ENCODE results near the gene POFUT2. TPM values are rescaled to one million over a fixed set of nuclear protein-coding genes. Genes with fewer than 3 reads are reported as not detected.

Gene POFUT2
- polyA plus RNA-seq, 1 experiment, result 38.5 TPM

DNA sequence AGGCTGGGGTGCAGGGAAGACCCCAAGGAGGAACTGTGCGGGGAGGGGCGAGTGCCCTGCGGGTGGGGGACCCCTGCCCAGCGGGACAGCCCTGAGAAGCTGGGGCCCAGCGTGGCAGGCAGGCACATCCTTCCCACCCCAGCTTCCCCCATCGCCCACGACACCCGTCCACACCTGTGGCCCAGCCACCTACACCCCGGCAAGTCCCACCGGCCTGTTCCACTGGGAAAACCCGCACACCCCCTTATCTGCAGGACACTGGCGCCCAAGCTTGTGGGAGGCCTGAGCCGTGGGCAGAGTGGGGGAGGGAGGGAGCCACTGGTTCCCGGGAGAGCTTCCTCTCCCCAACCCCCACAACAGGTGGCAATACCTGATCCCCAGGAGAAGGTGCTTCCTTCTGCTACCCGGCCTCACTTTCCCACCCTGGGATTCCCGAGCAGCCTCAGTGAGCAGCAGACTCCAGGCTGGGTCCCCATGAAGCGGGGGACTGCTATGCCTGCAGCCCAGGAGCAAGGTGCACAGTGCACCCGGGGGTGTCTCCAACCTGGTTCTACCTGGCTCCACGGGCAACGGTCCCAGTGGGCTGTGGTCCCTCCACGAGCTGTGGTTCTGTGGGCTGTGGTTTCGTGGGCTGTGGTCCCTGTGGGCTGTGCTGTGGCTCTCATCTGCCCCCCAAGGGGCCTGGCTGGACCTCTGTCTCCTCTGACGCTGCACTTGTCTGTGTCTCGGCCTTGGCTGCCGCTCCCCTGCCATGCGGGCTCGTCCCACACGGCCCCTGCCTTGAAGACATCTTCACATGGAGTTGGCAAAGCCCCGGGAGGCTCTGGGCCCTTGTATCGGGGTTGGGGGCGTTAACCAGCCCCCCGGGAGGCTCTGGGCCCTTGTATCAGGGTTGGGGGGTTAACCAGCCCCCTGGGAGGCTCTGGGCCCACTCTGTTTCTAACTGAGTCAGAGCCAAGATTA lies 37.8 kb upstream of the POFUT2 start:
- no peaks in the 10 kb centered on the region for H3K36me3 ChIP-seq (ENCODE audit: control insufficient read depth, insufficient read depth, low read length)
- H3K27me3 ChIP-seq (ENCODE audit: control insufficient read depth, insufficient read depth, low read length), result no peaks in the 10 kb centered on the region
- CTCF ChIA-PET, result interaction anchor here (1.1 to 1.4 kb wide), 2 partner anchors 9 to 17 kb away, joined by 6 read pairs; no protein-coding TSS in a partner anchor
- TF ChIP-seq, protein P1, sequence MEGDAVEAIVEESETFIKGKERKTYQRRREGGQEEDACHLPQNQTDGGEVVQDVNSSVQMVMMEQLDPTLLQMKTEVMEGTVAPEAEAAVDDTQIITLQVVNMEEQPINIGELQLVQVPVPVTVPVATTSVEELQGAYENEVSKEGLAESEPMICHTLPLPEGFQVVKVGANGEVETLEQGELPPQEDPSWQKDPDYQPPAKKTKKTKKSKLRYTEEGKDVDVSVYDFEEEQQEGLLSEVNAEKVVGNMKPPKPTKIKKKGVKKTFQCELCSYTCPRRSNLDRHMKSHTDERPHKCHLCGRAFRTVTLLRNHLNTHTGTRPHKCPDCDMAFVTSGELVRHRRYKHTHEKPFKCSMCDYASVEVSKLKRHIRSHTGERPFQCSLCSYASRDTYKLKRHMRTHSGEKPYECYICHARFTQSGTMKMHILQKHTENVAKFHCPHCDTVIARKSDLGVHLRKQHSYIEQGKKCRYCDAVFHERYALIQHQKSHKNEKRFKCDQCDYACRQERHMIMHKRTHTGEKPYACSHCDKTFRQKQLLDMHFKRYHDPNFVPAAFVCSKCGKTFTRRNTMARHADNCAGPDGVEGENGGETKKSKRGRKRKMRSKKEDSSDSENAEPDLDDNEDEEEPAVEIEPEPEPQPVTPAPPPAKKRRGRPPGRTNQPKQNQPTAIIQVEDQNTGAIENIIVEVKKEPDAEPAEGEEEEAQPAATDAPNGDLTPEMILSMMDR (IDR thresholded peaks at IDR 0.05; ENCODE audit: insufficient read depth, low read depth, low read length), result no peak
- H3K4me3 ChIP-seq (ENCODE audit: low read depth, low read length), result no peak overlapping the region
- POLR2A ChIA-PET, result no interaction called here
- DNase-seq (ENCODE audit: low read depth), result no peak

DNA sequence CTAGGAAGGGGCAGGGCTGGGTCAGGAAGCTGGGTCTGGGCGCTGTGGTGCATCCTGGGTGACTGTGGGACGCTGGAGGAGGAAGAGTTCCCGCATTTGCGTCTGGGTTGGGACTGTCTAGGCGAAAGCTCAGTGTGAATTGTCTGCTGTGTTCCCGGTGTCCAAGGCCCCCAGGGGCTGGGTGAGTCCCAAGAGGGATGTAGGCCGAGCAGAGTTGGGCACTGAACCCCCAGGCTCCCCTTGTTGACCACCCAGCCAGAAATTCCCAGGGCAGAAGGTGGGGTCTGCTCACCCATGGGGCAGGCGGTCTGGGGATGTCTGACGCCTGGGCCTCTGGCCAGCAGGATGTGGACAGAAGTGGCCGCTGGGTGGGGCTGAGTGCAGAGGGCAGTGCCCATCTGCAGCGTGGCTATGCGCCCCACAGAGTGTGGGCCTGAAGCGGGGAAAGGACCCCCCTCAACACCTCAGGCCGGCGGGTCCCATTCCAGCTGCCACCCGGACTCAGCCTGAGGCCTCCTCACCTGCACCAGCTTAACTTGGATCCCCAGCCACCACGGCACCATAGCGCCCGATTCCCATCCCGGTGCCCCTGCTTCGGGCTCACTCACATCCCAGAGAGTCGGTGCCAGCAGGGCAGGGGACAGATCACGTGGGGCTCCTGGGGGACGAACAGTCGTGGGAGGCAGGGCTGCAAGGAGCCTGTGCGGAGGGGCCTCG lies 37.0 kb upstream of the POFUT2 start:
- ChIA-PET POLR2A (no interaction called here), CTCF (interaction anchor here (5.7 kb wide), 1 partner anchor 16 kb away, joined by 29 read pairs; no protein-coding TSS in a partner anchor)
- Histone ChIP-seq H3K4me3 (ENCODE audit: low read depth, low read length) (no peak overlapping the region), H3K27me3 (ENCODE audit: control insufficient read depth, insufficient read depth, low read length) (no peaks in the 10 kb centered on the region), H3K36me3 (ENCODE audit: control insufficient read depth, insufficient read depth, low read length) (no peaks in the 10 kb centered on the region)
- TF ChIP-seq, protein P1 (IDR thresholded peaks at IDR 0.05; ENCODE audit: insufficient read depth, low read depth, low read length), result no peak
- no peak for DNase-seq (ENCODE audit: low read depth)

DNA sequence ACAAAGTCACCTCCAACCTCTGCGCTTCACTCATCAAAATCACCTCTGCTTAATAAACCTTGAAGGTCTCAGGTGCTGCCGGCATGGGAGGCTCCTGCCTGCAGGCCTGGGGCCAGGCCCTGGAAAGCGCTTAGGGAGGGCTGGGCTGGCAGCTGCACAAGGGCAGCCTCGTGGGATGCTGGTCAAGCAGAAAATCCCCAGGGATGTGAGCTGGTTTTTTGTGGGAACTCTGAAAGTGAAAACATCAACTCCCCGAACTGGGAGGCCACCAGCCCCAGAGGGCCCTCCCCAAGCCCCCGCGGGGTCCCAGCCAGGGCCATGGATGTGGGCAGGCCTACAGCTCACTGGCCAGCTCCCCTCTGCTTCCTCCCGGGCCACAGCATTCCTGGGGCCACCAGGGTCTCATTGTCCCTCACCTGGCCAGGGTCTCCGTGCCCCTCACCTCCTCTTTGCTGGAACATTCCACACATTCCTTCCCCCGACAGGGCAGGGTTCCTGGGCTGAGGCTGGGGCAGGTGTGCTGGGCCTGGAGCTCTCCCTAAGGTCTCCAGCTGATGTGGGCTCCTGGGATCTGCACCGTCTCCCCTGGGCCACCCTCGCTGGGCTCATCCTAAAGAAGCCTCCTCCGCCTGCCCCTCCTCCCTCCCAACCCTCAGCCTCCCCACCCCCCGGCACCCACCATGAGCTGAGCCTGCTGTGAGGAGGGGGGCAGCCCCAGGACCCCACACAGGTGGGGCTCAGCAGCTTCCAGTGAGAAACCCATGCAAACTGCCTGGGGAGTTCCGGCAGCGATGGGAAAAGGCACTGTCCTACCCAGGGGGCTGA lies 36.0 kb upstream of the POFUT2 start:
- ChIA-PET POLR2A (no interaction called here), CTCF (interaction anchor here (1.0 to 5.7 kb wide), 5 partner anchors 15 to 116 kb away, joined by 3 to 29 read pairs (median 3); no protein-coding TSS in a partner anchor)
- no peaks in the 10 kb centered on the region for H3K27me3 ChIP-seq (ENCODE audit: control insufficient read depth, insufficient read depth, low read length)
- H3K4me3 ChIP-seq (ENCODE audit: low read depth, low read length), result no peak overlapping the region
- TF ChIP-seq, protein P1 (IDR thresholded peaks at IDR 0.05; ENCODE audit: insufficient read depth, low read depth, low read length), result no peak
- no peaks in the 10 kb centered on the region for H3K36me3 ChIP-seq (ENCODE audit: control insufficient read depth, insufficient read depth, low read length)
- DNase-seq (ENCODE audit: low read depth), result no peak

DNA sequence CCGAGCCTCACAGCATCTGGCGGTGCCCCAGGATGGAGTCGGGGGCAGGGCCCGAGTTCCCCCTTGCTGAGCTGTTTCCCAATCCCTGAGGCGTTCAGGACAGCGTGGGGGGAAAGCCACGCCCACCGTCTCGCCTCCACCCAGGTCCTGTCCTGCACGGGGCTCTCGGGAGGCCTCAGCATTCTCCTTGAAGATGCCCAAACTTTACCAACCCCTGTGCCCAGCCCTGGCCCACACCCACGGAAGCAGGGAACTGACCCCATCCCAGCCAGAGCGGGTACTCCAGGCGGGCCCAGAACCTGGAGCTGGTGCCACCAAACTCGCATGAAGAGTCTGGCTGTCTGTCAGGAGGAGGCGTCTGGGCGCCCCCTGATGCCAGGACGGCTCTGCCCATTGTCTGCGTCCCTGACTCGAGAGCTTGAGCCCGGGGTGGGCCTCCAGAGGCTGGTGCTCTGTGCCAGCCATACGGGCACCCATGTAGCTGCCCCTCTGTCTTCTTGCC lies 35.3 kb upstream of the POFUT2 start:
- CTCF ChIA-PET, result interaction anchor here (1.0 to 5.7 kb wide), 5 partner anchors 14 to 117 kb away, joined by 3 to 29 read pairs (median 3); no protein-coding TSS in a partner anchor
- POLR2A ChIA-PET, result no interaction called here
- H3K36me3 ChIP-seq (ENCODE audit: control insufficient read depth, insufficient read depth, low read length), result no peaks in the 10 kb centered on the region
- DNase-seq (ENCODE audit: low read depth), result no peak
- TF ChIP-seq, protein P1 (IDR thresholded peaks at IDR 0.05; ENCODE audit: insufficient read depth, low read depth, low read length), result no peak
- no peak overlapping the region for H3K4me3 ChIP-seq (ENCODE audit: low read depth, low read length)
- H3K27me3 ChIP-seq (ENCODE audit: control insufficient read depth, insufficient read depth, low read length), result no peaks in the 10 kb centered on the region
